Ascending aorta (tissue), 2 donors: ENCODE results near the gene DCDC2C. TPM values are rescaled to one million over a fixed set of nuclear protein-coding genes. Genes with fewer than 3 reads are reported as not detected.
A peak's percentile ranks its signal among the peaks of the same experiment; 100 is the strongest.

Experiments
- DNase-seq, 2 donors: peaks; one replicate each; pipeline ENCODE4 v3.0.0-alpha.2; 2019; ENCODE audit warnings: low spot score in 2 of 2
- H3K27ac ChIP-seq, 2 donors: fragments of 200-600 bp; sonication (generic); one replicate each; pipeline ENCODE4 v1.5.1; 2016 to 2017; ENCODE audit warnings: mild to moderate bottlenecking in 1 of 2
- H3K27me3 ChIP-seq: fragments of 200-600 bp; sonication (generic); one replicate; pipeline ENCODE4 v1.5.1; 2017
- H3K36me3 ChIP-seq, 2 donors: fragments of 200-600 bp; sonication (generic); one replicate each; pipeline ENCODE4 v1.5.1; 2016
- H3K4me1 ChIP-seq, 2 donors: fragments of 200-600 bp; sonication (generic); one replicate each; pipeline ENCODE4 v1.5.1; 2016 to 2017; ENCODE audit warnings: mild to moderate bottlenecking in 1 of 2
- H3K4me3 ChIP-seq, 2 donors: fragments of 200-600 bp; sonication (generic); one replicate each; pipeline ENCODE4 v1.5.1; 2016 to 2017; ENCODE audit warnings: mild to moderate bottlenecking in 1 of 2
- H3K9me3 ChIP-seq, 2 donors: fragments of 200-600 bp; sonication (generic); one replicate each; pipeline ENCODE4 v1.5.1; 2016
- CTCF ChIP-seq, 3 experiments: fragments of 200-600 bp in 2 of 3; fragments of 450-650 bp in 1 of 3; sonication (generic) in 2 of 3; IDR thresholded peaks; one replicate each; pipeline ENCODE4 v1.5.1; 2016 to 2019; ENCODE audit warnings: antibody characterized with exemption in 3 of 3, mild to moderate bottlenecking in 1 of 3, moderate library complexity in 1 of 3
- intact Hi-C: fragments of 100-400 bp; cut with DNase I; formaldehyde crosslinking; loops from one replicate; pipeline ENCODE4 v1.15.1; 2023
- total RNA-seq: library from RNA; depleted of rRNA; stranded (reverse); fragments of >200 nt; gene quantifications from one replicate; pipeline ENCODE4 v1.1.0, GENCODE V29; 2016

The DCDC2C gene
- total RNA-seq, 1 donor from 2014 or later: 2.4 TPM

GRCh38 chr2:3681625-3682024, 21.8 kb upstream of the DCDC2C start:
- TF ChIP-seq CTCF (IDR thresholded peaks at IDR 0.05): no peak

GRCh38 chr2:3682811-3683210, 20.6 kb upstream of the DCDC2C start:
- Histone ChIP-seq H3K4me3 (no peak overlapping the region), H3K27ac (no peak overlapping the region), H3K4me1 (no peaks in the 10 kb centered on the region), H3K36me3 (no peaks in the 10 kb centered on the region), H3K27me3 (no peaks in the 10 kb centered on the region), H3K9me3 (no peaks in the 10 kb centered on the region)
- no peak for TF ChIP-seq CTCF (IDR thresholded peaks at IDR 0.05)
- intact Hi-C loops: no loop called here
- DNase-seq: no peak

More at GRCh38 chr2:3681625-3682024, 21.8 kb upstream of the DCDC2C start:
- Histone ChIP-seq H3K27ac (no peak overlapping the region), H3K4me1 (no peaks in the 10 kb centered on the region), H3K36me3 (no peaks in the 10 kb centered on the region), H3K9me3 (no peaks in the 10 kb centered on the region), H3K4me3 (no peak overlapping the region), H3K27me3 (no peaks in the 10 kb centered on the region)
- intact Hi-C loops: no loop called here
- no peak for DNase-seq

- no peaks in the 10 kb centered on the region for H3K9me3 ChIP-seq
- H3K4me3 ChIP-seq: no peak overlapping the region
- H3K27me3 ChIP-seq: no peaks in the 10 kb centered on the region
- no peak overlapping the region for H3K27ac ChIP-seq
- H3K36me3 ChIP-seq: no peaks in the 10 kb centered on the region
- H3K4me1 ChIP-seq: no peaks in the 10 kb centered on the region
- DNase-seq: no peak
- intact Hi-C loops: no loop called here
- no peak for TF ChIP-seq CTCF (IDR thresholded peaks at IDR 0.05)
Measured at GRCh38 chr2:3683748-3684454, 19.5 kb upstream of the DCDC2C start.

GRCh38 chr2:3689998-3690748, 13.2 kb upstream of the DCDC2C start:
- H3K36me3 ChIP-seq: no peaks in the 10 kb centered on the region
- no peak for TF ChIP-seq CTCF (IDR thresholded peaks at IDR 0.05)
- DNase-seq: no peak
- H3K9me3 ChIP-seq: no peaks in the 10 kb centered on the region
- no peaks in the 10 kb centered on the region for H3K4me1 ChIP-seq
- H3K27ac ChIP-seq: no peak overlapping the region
- intact Hi-C loops: no loop called here
- no peaks in the 10 kb centered on the region for H3K27me3 ChIP-seq
- H3K4me3 ChIP-seq: no peak overlapping the region

- Histone ChIP-seq H3K27me3 (no peaks in the 10 kb centered on the region), H3K9me3 (no peaks in the 10 kb centered on the region), H3K4me3 (no peak overlapping the region), H3K4me1 (no peaks in the 10 kb centered on the region), H3K27ac (no peak overlapping the region), H3K36me3 (no peaks in the 10 kb centered on the region)
- TF ChIP-seq CTCF (IDR thresholded peaks at IDR 0.05): peak in 2 of 3 experiments; percentile 24 to 54
- intact Hi-C loops: loop anchor here (2.0 kb wide), 1 partner anchor 86 kb away; no protein-coding TSS in a partner anchor
- DNase-seq: no peak
Measured at GRCh38 chr2:3692375-3692774, 11.0 kb upstream of the DCDC2C start.
